Measurements from ENCODE around the gene ATG16L1.

Gene ATG16L1

DNA sequence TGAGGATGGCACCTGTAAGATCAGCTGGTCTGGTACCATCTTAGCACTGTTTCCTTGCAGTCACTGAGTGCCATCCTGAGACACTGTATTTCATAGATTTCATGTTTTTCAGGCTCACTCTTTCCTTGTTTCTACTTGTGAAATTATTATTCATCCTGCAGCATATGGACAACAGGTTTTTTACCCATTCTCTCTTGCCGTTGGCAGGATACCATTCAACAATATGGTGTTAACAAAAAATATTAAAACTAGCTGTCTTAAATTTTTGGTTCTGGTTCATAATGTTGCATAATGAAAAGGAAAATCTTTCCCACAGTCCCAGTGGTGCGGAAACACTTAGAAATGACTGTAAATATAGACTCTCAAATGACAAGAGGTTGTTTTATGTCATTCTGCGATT, 23.1 kb upstream of the ATG16L1 start:
- no peaks in the 10 kb centered on the region for H3K4me1 ChIP-seq (ENCODE audit: control insufficient read depth, insufficient read depth, low read length)
- H3K9me3 ChIP-seq (ENCODE audit: control insufficient read depth in 2 of 2, low read length in 2 of 2): no peaks in the 10 kb centered on the region
- no peak overlapping the region for H3K27ac ChIP-seq (ENCODE audit: low read length)
- H3K4me3 ChIP-seq (ENCODE audit: low read length in 2 of 2): no peak overlapping the region
- H3K9ac ChIP-seq (ENCODE audit: low read length in 2 of 2): no peak overlapping the region
- H3K27me3 ChIP-seq (ENCODE audit: control insufficient read depth in 1 of 2, insufficient read depth in 2 of 2, low read length in 2 of 2): no peaks in the 10 kb centered on the region
- no peaks in the 10 kb centered on the region for H3K36me3 ChIP-seq (ENCODE audit: control insufficient read depth in 2 of 2, insufficient read depth in 2 of 2, low read length in 2 of 2)

DNA sequence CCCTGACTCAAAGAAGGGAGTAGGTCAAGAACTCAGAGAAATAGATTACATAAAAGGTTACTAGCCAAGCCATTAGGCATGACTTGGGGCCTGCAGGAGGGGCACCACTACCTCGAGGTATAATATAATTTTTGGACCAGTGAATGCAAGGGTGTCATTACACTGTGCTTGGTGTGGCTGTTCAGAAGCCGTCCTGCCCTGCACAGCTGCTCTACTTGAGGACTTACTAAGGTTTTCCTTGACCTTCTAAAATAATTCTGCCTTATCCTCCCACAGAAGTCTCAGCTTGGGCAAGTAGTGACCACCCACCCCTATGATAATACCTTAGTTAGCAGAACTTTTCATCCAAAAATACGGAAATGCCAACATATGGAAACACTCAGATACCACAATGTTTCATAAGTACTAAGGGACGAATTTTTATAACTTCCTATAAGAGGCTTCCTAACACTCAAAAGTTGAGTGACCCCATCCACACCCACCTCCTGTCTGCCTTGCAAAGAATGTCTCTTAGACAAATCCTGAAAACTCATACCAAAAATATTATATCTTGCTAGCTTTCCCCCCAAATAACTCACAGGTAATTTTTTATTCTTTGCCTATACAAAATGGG, 17.7 kb upstream of the ATG16L1 start:
- H3K27ac ChIP-seq (ENCODE audit: low read length): no peak overlapping the region
- no peaks in the 10 kb centered on the region for H3K9me3 ChIP-seq (ENCODE audit: control insufficient read depth in 2 of 2, low read length in 2 of 2)
- no peaks in the 10 kb centered on the region for H3K4me1 ChIP-seq (ENCODE audit: control insufficient read depth, insufficient read depth, low read length)
- no peaks in the 10 kb centered on the region for H3K36me3 ChIP-seq (ENCODE audit: control insufficient read depth in 2 of 2, insufficient read depth in 2 of 2, low read length in 2 of 2)
- H3K27me3 ChIP-seq (ENCODE audit: control insufficient read depth in 1 of 2, insufficient read depth in 2 of 2, low read length in 2 of 2): no peaks in the 10 kb centered on the region
- no peak overlapping the region for H3K4me3 ChIP-seq (ENCODE audit: low read length in 2 of 2)
- H3K9ac ChIP-seq (ENCODE audit: low read length in 2 of 2): no peak overlapping the region

DNA sequence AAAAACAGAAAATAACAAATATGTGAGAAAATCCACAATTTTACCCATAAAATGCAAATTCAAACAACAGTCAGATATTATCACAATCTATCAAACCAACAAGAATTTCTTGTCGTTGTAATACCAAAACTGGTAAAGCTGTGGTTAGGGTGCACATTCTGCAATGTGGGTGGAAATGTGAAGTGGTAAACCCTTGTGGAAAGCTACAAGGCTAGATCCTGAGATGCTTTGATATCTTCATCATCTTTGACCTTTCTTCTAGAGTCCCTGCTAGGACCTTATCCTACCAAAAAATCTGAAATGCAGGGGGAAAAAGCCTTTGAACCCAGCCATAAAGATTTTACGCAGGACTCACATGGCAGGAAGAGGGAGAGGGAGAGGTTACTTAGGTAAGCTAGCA, 17.2 kb upstream of the ATG16L1 start:
- Histone ChIP-seq H3K9ac (ENCODE audit: low read length in 2 of 2) (no peak overlapping the region), H3K27ac (ENCODE audit: low read length) (no peak overlapping the region), H3K9me3 (ENCODE audit: control insufficient read depth in 2 of 2, low read length in 2 of 2) (peaks cover 2 to 3% of the 10 kb centered on the region in 2 donors), H3K36me3 (ENCODE audit: control insufficient read depth in 2 of 2, insufficient read depth in 2 of 2, low read length in 2 of 2) (no peaks in the 10 kb centered on the region), H3K4me1 (ENCODE audit: control insufficient read depth, insufficient read depth, low read length) (no peaks in the 10 kb centered on the region), H3K27me3 (ENCODE audit: control insufficient read depth in 1 of 2, insufficient read depth in 2 of 2, low read length in 2 of 2) (no peaks in the 10 kb centered on the region), H3K4me3 (ENCODE audit: low read length in 2 of 2) (no peak overlapping the region)

DNA sequence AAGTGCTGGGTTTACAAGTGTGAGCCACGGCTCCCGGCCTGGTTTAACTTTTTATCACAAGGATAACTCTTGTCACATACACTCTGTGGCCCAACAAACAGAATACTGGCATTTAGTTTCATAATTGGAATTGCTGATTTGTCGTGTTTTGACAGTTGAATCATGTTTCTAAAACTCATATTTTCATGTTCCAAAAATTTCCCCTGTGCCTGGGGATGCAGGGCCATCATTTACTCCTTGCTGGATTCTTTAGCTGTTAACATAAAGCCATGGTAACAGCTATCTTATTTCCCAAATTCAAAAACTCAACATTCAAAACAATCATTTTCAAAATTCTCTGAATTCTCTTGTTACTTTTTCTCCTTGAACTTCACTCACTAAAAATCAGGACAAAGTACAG, 16.5 kb upstream of the ATG16L1 start:
- no peak overlapping the region for H3K9ac ChIP-seq (ENCODE audit: low read length in 2 of 2)
- no peak overlapping the region for H3K27ac ChIP-seq (ENCODE audit: low read length)
- no peaks in the 10 kb centered on the region for H3K36me3 ChIP-seq (ENCODE audit: control insufficient read depth in 2 of 2, insufficient read depth in 2 of 2, low read length in 2 of 2)
- no peak overlapping the region for H3K4me3 ChIP-seq (ENCODE audit: low read length in 2 of 2)
- H3K4me1 ChIP-seq (ENCODE audit: control insufficient read depth, insufficient read depth, low read length): no peaks in the 10 kb centered on the region
- peaks cover 2 to 3% of the 10 kb centered on the region in 2 donors for H3K9me3 ChIP-seq (ENCODE audit: control insufficient read depth in 2 of 2, low read length in 2 of 2)
- H3K27me3 ChIP-seq (ENCODE audit: control insufficient read depth in 1 of 2, insufficient read depth in 2 of 2, low read length in 2 of 2): no peaks in the 10 kb centered on the region

DNA sequence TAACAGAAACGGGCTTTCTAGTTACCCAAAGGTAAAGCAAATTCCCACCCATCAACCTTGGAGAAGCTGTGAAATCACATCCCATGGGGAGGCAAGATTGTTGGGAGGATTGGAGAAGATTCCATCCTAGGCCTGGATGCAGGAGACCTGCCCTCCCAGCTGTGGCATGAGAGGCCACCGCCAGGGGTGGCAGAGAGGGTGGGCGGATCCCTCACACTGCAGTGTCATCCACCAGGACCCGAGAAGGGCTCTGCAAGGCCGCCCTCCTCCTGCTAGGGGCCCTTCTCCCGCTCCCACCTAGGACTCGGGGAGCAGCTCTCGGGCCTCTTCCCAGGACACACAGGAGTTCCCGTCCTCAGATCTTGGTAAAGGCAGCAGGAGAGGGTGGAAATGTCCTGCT, 15.5 kb upstream of the ATG16L1 start:
- Histone ChIP-seq H3K9ac (ENCODE audit: low read length in 2 of 2) (no peak overlapping the region), H3K9me3 (ENCODE audit: control insufficient read depth in 2 of 2, low read length in 2 of 2) (peaks cover 2 to 3% of the 10 kb centered on the region in 2 donors), H3K27ac (ENCODE audit: low read length) (no peak overlapping the region), H3K27me3 (ENCODE audit: control insufficient read depth in 1 of 2, insufficient read depth in 2 of 2, low read length in 2 of 2) (no peaks in the 10 kb centered on the region), H3K4me3 (ENCODE audit: low read length in 2 of 2) (no peak overlapping the region), H3K36me3 (ENCODE audit: control insufficient read depth in 2 of 2, insufficient read depth in 2 of 2, low read length in 2 of 2) (no peaks in the 10 kb centered on the region), H3K4me1 (ENCODE audit: control insufficient read depth, insufficient read depth, low read length) (no peaks in the 10 kb centered on the region)

DNA sequence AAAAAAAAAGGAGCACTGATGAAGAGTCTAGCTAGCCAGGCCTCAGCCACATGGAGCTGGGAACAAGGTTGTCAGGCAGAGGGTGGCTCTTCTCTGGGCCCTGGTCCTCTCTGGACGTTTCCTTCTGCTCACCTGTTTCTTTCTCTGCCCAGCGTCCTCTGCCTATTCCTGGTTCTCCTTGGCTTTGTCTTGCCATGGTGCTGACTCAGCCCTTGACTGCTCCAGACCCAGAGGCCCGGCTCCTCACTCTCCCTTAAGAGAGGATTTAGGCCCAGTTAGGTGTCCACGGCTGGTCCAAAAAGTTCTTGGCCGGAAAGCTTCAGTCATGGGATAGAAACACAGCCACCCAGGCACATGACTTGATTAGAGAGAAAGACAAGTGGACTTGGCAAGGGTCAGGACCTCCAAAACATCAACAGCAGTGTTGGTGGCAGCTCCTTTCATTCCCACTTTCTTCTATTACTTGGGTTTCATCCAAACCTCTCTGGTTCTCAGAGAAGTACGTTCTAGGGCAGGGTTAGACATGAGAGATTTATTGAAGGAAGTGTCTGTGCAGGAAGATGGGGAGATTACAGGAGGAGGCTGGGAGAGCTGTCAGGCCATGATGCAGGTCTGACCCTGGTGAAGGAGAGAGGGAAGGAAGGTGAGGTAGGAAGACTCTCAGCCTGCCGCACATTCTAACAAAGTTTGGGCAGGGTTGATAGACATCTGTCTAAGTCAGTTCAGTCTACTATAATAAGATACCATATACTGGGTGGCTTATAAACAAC, 14.5 kb upstream of the ATG16L1 start:
- no peak overlapping the region for H3K27ac ChIP-seq (ENCODE audit: low read length)
- H3K27me3 ChIP-seq (ENCODE audit: control insufficient read depth in 1 of 2, insufficient read depth in 2 of 2, low read length in 2 of 2): no peaks in the 10 kb centered on the region
- no peak overlapping the region for H3K4me3 ChIP-seq (ENCODE audit: low read length in 2 of 2)
- H3K9me3 ChIP-seq (ENCODE audit: control insufficient read depth in 2 of 2, low read length in 2 of 2): peaks cover 2 to 3% of the 10 kb centered on the region in 2 donors
- H3K9ac ChIP-seq (ENCODE audit: low read length in 2 of 2): no peak overlapping the region
- H3K36me3 ChIP-seq (ENCODE audit: control insufficient read depth in 2 of 2, insufficient read depth in 2 of 2, low read length in 2 of 2): no peaks in the 10 kb centered on the region
- H3K4me1 ChIP-seq (ENCODE audit: control insufficient read depth, insufficient read depth, low read length): no peaks in the 10 kb centered on the region

DNA sequence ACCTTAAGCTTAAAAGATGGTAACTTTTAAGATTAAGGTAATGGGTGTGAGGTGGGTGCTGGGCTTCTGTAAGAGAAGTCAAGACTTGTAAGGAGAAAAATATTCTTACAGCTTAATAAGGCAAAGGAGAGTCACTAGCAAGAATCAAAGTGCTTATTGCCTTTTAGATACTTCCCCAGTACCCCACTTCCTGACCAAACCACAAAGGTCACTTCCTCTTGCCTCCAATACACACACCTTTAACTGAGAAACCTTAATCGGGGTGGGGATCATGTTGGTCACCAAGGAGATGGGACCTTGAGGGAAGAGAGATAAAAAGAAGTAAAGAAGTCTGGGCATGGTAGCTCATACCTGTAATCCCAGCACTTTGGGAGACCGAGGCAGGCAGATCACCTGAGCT, 10.6 kb upstream of the ATG16L1 start:
- Histone ChIP-seq H3K27ac (ENCODE audit: low read length) (no peak overlapping the region), H3K36me3 (ENCODE audit: control insufficient read depth in 2 of 2, insufficient read depth in 2 of 2, low read length in 2 of 2) (no peaks in the 10 kb centered on the region), H3K9me3 (ENCODE audit: control insufficient read depth in 2 of 2, low read length in 2 of 2) (peaks cover 2 to 3% of the 10 kb centered on the region in 2 donors), H3K27me3 (ENCODE audit: control insufficient read depth in 1 of 2, insufficient read depth in 2 of 2, low read length in 2 of 2) (no peaks in the 10 kb centered on the region), H3K4me3 (ENCODE audit: low read length in 2 of 2) (no peak overlapping the region), H3K9ac (ENCODE audit: low read length in 2 of 2) (no peak overlapping the region), H3K4me1 (ENCODE audit: control insufficient read depth, insufficient read depth, low read length) (no peaks in the 10 kb centered on the region)

DNA sequence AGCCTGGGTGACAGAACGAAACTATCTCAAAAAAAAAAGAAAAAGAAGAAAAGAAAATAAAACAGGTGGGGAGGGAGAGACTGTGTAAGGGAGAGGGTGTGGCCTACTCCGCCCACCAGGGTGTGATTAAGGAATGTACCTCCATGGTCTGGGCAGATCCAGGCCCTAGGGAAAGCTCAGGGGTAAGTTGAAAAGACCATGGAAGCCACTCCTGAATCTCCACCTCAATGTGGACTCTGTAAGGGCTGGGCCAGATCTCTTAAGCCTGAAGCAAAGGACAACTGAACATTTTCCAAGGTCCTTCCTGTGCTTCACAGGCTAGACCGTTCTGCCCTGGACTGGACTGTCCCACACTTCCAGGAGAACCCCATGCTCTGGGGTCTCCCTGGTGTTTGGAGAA, 9.7 kb upstream of the ATG16L1 start:
- no peaks in the 10 kb centered on the region for H3K4me1 ChIP-seq (ENCODE audit: control insufficient read depth, insufficient read depth, low read length)
- no peaks in the 10 kb centered on the region for H3K27me3 ChIP-seq (ENCODE audit: control insufficient read depth in 1 of 2, insufficient read depth in 2 of 2, low read length in 2 of 2)
- H3K27ac ChIP-seq (ENCODE audit: low read length): no peak overlapping the region
- H3K4me3 ChIP-seq (ENCODE audit: low read length in 2 of 2): no peak overlapping the region
- no peaks in the 10 kb centered on the region for H3K36me3 ChIP-seq (ENCODE audit: control insufficient read depth in 2 of 2, insufficient read depth in 2 of 2, low read length in 2 of 2)
- peaks cover 2 to 3% of the 10 kb centered on the region in 2 donors for H3K9me3 ChIP-seq (ENCODE audit: control insufficient read depth in 2 of 2, low read length in 2 of 2)
- H3K9ac ChIP-seq (ENCODE audit: low read length in 2 of 2): no peak overlapping the region

DNA sequence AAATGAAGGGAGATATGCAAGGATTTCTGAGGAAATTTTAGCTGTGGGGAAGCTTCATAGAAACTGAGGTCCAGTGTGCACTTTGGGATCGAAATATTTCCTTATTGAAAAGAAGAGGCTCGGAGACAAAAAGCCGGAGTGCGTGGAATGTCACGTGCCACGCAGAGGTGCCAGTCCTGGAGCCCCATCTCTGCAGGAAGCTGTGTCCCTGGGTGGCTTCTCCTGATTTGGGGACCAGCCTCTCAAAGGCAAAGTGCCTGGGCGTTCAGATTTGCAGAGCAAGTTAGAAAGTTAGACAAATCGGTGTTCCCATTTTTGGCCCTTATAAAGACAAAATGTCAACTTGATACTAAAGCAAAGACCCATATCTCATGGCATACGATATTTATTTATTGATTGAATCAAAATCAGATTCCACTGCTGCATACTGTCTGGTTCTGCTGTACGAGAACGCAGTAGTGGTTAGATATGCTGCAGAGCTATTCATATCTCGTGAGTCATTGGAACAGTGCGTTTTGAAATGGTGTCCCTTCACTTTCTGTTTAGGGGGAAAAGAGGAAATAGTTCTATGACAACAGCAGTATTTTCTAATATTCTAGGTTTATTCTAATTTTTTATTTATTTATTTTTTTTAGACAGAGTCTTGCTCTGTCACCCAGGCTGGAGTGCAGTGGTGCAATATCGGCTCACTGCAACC, 9.1 kb upstream of the ATG16L1 start:
- no peaks in the 10 kb centered on the region for H3K27me3 ChIP-seq (ENCODE audit: control insufficient read depth in 1 of 2, insufficient read depth in 2 of 2, low read length in 2 of 2)
- no peaks in the 10 kb centered on the region for H3K36me3 ChIP-seq (ENCODE audit: control insufficient read depth in 2 of 2, insufficient read depth in 2 of 2, low read length in 2 of 2)
- H3K27ac ChIP-seq (ENCODE audit: low read length): no peak overlapping the region
- no peak overlapping the region for H3K4me3 ChIP-seq (ENCODE audit: low read length in 2 of 2)
- H3K4me1 ChIP-seq (ENCODE audit: control insufficient read depth, insufficient read depth, low read length): no peaks in the 10 kb centered on the region
- H3K9ac ChIP-seq (ENCODE audit: low read length in 2 of 2): no peak overlapping the region
- H3K9me3 ChIP-seq (ENCODE audit: control insufficient read depth in 2 of 2, low read length in 2 of 2): peaks cover 2 to 3% of the 10 kb centered on the region in 2 donors

DNA sequence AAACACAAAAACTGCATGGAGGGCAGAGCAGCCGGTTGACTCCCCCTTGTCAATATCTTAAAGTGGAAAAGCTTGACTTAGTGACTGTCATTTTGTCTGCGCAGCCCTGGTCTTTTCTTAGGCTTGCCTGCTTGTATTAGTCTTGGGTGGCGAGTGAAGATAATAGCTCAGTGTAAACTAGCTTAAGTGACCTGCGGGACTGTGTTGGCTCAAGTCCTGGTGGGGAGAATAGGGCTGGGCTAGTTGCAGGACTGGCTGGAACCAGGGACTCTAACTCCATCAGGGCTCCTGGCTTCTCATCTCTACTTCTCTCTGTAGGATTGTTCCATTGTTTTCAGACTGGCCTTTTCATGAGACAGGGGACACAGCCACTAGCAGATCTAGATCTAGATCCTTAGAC, 8.1 kb upstream of the ATG16L1 start:
- Histone ChIP-seq H3K27me3 (ENCODE audit: control insufficient read depth in 1 of 2, insufficient read depth in 2 of 2, low read length in 2 of 2) (no peaks in the 10 kb centered on the region), H3K27ac (ENCODE audit: low read length) (no peak overlapping the region), H3K9ac (ENCODE audit: low read length in 2 of 2) (no peak overlapping the region), H3K4me1 (ENCODE audit: control insufficient read depth, insufficient read depth, low read length) (no peaks in the 10 kb centered on the region), H3K4me3 (ENCODE audit: low read length in 2 of 2) (no peak overlapping the region), H3K36me3 (ENCODE audit: control insufficient read depth in 2 of 2, insufficient read depth in 2 of 2, low read length in 2 of 2) (no peaks in the 10 kb centered on the region), H3K9me3 (ENCODE audit: control insufficient read depth in 2 of 2, low read length in 2 of 2) (peaks cover 2 to 3% of the 10 kb centered on the region in 2 donors)

DNA sequence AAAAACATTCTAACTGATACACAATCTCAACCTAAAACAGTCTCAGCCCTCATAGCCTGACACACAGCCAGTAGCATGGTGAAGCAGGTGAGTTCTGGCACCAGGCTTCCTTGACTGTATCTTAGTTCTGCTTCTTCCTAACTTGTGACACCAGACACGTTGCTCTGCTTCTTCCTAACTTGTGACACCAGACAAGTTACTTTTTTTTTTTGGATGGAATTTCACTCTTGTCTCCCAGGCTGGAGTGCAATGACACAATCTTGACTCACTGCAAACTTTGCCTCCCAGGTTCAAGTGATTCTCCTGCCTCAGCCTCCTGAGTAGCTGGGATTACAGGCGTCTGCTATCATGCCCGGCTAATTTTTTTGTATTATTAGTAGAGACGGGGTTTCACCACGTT, 6.7 kb upstream of the ATG16L1 start:
- Histone ChIP-seq H3K36me3 (ENCODE audit: control insufficient read depth in 2 of 2, insufficient read depth in 2 of 2, low read length in 2 of 2) (no peaks in the 10 kb centered on the region), H3K27ac (ENCODE audit: low read length) (no peak overlapping the region), H3K9me3 (ENCODE audit: control insufficient read depth in 2 of 2, low read length in 2 of 2) (no peaks in the 10 kb centered on the region), H3K27me3 (ENCODE audit: control insufficient read depth in 1 of 2, insufficient read depth in 2 of 2, low read length in 2 of 2) (no peaks in the 10 kb centered on the region), H3K9ac (ENCODE audit: low read length in 2 of 2) (no peak overlapping the region), H3K4me1 (ENCODE audit: control insufficient read depth, insufficient read depth, low read length) (no peaks in the 10 kb centered on the region), H3K4me3 (ENCODE audit: low read length in 2 of 2) (no peak overlapping the region)

All from stomach smooth muscle (tissue), 2 donors.